Activated CD4-positive, alpha-beta T cell treated with anti-CD3 and anti-CD28 coated beads, Interleukin-10, Interleukin-2, amounts not matched to agents 100 ng/mL and 50 ng/mL, durations not matched to agents 16 hours and 8 hours (primary cell): ENCODE measurements around the gene HNRNPM.

Source experiments
- DNase-seq: peaks from one replicate; pipeline ENCODE4 v3.0.0-alpha.2; 2020

HNRNPM gene

DNA sequence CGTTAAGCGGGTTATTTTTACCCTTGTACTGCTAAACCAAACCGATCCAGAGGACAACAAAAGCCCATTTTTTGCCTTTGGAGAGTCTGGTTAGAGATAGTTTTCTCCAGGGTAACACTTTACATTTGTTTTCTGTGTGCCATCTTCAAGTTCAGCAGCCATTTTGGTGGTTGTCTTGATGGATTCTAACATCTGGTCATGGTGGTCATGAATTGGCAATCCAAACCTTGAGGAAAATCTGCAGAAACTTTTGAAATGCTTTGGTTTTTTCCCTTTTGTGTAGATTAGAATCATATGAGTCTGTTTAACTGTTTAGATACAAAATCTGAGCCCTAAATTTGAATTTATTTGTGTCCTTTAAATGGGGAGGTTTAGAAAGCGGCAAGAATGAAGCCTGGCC is 16.6 kb downstream of the HNRNPM start:
- DNase-seq = no peak

DNA sequence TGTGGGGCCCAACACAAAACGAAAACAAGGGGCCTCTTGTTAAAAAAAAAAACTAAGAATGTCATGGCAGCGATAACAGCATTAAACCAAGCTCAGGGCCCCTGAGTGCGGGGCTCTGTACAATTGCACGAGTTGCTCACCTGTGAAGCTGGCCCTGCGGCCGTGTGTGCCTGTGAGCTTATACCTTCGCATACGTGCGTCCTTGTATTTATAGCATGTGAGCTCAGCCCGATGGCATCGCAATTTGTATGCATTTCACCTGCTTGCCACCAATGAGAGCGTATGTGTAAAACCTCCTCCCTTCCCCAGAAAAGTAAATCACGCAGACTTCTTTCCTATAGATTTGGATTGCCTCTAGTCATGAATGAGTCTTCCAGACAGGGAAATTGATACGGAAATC is 17.1 kb downstream of the HNRNPM start:
- no peak for DNase-seq

DNA sequence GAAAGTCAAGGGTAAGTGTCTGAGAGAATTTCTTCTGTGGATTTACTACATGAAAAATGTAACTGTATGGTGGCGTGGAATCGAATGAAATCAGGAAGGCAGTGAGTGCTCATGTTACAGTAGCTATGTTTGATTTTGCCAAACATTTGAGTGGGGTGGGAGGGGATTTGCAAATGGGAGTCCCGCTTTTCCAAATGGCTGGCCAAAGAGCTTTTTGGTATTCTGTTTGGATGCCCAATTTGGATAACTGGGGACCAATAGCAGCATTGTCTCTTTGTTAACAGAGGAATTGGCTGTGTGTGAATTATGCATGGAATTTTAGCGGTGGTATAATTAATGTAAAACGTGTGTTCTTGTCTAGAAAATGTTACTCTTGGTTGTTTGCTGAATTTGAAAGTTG is 17.8 kb downstream of the HNRNPM start:
- no peak for DNase-seq

DNA sequence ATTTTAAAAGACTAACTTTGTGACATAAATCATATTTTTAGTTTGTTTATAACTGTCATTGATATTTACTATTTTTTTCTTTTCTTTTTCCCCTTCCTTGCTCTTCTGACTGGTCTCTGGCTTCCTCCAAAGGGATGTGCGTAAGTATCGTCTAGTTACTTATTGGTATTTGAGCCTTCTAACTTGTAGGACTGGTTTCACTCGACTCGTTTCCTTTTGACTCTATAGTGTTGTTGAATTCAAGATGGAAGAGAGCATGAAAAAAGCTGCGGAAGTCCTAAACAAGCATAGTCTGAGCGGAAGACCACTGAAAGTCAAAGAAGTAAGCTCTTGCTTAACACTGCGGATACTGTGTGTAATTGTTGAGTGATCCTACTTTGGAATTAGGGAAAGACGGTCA is 18.6 kb downstream of the HNRNPM start:
- no peak for DNase-seq

DNA sequence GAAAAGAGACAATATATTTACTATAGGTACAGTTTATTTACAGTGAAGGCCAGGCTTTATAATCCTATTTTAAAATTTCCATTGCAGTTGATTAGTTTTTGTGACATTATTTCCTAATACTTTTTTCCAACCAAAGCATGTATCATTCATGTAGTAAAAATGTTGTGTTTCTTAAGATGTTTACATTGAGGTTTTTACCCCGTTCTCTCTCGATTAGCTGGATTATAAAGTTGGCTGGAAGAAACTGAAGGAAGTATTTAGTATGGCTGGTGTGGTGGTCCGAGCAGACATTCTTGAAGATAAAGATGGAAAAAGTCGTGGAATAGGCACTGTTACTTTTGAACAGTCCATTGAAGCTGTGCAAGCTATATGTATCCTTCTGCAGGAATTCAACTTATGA is 21.2 kb downstream of the HNRNPM start:
- DNase-seq = no peak

DNA sequence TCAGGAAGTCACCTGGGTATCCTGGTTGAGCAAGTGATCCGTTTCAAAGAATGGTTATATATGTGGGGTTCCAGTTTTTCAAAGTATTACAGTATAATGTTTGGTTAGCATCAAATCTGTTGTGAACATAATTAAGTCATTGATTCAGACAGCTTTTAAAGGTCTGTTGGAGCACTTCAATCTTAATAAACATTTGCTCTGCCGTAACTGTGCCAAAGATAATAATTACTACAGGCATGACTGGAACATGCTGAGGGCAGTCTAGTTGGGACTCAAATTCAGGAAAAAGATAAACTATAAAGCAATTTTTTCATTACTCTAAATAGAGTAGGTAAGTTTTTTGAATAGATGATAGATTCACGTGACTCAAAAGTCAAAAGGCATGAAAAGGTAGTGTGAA is 23.3 kb downstream of the HNRNPM start:
- no peak for DNase-seq

DNA sequence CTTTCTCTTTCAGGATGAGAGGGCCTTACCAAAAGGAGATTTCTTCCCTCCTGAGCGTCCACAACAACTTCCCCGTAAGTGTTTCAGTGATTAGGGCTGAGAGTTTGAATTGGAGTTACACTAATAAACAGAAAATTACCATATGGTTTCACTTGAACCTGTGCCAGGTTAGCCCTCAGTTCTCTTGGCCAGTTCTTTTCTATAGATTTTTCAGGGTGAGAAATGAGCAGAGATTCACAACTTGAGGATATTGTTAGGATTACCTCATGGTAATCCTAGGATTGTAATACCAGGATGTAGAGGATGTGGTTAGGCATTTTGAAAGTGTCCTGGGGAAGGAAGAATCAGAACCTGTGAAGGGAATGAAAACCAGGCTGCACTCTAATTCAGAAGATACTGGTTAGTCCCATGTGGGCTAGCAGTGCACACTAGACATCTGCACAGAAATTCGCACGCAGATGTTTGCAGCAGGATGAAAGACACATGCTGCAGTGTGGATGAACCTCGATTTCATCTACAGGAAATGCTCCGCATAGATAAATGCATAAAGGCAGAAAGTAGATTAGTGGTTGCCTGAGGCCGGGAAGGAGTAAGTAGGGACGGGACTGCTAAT is 24.1 kb downstream of the HNRNPM start:
- DNase-seq = no peak

DNA sequence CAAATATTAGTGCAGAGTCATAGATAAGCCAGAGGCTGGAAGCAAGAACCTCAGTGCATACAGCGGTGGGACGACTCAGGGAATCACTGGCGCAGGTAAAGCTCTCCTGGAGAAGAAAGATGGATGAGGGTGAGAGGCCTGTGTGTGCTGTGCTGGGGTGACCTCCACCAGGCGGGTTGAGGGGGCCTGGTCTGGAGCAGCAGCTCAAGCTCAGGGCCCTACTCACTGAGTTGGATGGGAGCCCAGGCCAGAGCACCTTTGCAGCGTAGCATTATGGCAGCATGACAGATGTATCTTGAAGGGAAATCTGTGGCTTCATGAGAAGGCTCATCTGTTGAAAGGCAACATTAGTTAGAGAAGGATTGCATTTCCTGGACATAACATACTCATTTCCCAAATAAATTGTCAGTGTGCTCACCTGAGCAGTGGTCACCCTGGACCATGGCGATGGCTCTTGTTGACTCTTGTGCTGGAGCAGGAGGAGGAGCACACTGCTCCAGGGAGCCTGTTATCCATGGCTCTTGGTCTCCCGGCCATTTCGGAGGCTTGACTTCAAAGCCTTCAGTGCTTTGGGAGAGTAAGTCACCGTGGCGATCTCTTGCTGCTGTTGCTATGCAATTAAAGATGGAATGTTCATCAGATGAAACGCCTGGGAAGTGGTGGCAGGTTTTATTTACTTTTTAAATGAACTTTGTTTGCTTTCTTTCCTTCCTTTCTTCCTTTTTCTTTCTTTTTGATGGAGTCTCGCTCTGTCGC is 25.0 kb downstream of the HNRNPM start:
- no peak for DNase-seq

DNA sequence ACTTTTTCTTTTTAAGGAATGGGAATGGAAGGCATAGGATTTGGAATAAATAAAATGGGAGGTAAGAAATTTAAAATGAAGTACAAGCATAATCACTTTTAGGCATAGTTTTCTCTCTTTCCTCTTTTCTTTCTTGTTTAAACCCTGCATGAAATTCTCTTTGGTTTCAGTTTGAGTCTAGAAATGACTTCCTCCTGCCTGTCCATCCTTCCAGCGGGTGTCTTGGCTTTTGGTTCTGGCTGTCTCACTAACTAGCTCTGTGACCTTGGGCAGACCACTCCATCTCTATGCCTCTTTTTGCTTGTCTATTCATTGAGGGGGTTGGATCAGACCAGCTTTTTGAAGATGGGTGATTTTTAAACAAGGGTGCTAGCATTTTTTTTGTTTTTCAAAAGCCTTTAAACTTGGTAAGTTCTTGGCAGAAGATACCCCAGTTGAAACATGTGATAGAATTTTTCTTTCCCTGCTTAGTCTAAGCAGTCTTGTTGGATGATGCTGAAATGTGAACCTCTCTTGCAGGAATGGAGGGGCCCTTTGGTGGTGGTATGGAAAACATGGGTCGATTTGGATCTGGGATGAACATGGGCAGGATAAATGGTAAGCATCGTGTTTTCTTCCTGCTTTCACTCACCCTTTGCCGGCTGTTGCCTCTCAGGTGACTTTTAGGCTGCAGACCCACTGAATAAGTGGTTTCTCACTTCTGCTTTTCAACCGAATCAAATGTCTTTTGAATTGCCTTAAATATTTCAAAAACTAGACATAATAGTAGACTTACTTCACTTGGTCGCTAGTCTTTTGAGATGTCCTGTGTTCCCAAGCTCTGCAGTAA is 29.1 kb downstream of the HNRNPM start:
- peak; percentile 38 for DNase-seq

DNA sequence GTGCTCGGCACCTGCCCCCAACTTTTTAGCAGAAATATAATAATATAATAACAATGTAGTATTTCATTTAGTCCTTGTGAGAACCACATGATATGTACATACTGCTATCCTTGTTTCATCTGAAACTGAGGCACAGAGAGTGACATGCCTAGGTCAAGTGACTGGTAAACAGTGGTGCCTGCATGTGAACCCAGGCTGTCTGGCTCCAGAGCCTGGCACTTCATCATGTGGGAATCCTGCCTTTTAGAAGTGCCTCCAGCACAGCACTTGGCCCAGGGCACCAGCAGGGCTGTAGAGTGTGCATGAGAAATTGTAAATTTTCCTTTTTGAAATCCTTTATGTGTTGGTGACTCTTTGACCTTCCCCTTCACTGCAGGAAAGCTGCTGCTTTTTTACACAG is 30.2 kb downstream of the HNRNPM start:
- DNase-seq = no peak

DNA sequence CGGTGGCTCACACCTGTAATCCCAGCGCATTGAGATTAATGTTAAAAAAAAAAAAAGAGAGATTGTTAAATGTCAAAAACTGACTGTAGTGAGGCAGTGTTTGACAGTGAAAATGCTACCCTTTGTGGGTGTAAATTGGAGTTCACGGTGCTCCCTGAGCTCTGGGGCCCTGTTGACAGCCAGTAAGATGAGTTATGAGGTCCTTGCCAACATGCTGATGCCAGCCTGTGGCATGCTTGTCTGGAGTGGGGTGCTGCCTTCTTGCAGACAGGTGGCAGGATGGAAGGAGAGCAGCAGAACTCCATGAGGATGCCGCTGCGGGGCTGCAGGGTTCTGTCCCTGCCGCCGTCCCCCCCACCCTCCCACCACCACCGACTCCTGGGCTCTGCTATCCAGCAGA is 31.7 kb downstream of the HNRNPM start:
- DNase-seq = no peak

DNA sequence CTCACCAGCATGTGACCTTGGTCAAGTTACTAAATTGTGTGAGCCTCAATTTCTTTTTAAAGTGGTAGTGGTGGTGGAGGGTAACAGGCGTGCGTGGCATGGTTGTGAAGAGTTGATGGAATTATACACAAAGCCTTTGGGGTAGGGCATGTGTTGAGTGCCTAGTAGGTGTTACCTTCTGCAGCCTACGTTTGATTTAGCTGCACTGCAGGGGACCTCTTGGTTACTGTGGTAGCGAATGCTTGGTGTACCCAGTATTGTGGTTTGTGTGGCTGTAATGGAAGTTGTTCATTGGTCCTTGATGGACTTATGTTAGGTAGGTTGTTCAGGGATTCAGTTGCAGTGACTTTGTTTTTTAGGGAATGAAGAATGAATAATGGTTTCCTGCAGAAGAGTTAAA is 33.1 kb downstream of the HNRNPM start:
- DNase-seq = no peak

DNA sequence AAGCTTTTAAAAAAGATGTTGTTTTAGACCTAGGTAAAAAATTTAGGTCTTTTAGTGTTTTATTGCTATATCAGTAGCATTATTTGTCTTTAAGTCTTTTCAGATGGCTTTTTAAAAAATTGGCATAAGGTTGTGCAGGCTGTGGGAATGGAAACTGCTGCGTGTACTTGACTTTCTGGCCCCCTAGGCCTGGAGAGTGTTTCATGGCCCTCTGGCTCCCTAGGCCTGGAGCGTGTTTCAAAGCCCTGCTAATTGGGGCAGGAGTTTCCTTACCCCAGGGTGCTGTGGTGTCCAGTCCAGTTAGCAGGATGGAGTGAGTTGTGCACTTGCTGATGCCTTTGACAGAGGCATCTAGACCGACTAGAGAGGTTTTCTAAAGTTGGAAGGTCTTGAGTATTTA is 33.8 kb downstream of the HNRNPM start:
- DNase-seq = no peak

DNA sequence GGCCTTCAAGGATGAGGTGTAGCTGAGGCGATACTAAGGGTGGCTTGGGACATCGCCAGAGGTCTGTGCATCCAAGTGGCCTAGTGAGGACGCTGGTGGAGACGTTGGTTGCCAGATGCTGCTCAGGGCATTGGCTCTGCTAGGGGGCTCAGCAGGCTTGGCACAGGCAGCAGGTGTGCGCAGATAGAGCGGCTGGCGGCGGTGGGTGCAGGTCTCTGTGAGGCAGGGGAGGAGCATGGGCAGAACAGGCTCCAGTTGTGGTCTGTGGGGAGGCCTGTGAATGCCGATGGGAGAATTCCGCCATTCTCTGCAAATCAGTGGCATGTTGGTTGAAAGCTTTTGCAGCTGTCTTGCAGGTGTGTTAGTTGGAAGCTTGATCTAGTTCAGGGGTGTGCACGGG is 36.4 kb downstream of the HNRNPM start:
- DNase-seq = no peak

DNA sequence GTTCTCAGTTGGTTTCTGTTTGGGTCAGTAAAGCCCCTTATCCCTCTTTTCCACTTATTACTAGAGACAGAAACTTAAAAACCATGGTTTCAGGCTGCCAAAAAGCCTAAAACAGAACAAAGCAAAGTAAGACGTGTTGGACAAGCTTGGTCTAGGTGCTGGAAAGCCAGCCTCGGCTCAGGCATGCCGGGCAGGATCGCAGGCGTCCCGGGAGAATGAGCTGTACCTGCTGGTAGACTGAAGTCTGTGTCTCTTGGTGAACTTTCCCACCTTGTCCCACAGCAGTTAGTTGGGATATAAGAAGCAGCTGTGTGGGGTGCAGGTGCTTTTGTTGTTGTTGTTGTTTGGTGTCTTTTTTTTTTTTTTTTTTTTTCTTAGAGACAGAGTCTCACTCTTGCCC is 36.8 kb downstream of the HNRNPM start:
- DNase-seq = no peak

DNA sequence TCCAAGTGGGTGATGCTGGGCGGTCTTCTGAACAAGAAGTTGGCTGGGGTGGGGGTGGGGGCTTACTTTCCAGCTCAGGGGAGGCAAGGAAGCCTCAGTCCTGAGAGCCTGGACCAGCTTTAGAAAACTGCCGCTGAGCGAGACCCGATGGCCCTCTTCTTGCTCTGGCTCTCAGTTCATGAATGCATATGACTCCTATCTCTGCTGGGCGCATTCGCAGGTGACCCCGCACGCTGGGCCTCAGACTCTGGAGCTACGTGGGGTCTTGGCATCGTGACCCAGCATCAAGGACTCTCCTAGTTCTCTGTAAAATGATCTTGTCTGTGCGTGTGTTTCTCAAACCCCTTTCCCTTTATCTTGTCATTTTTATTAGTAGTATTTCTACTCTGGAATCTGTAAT is 37.9 kb downstream of the HNRNPM start:
- no peak for DNase-seq

DNA sequence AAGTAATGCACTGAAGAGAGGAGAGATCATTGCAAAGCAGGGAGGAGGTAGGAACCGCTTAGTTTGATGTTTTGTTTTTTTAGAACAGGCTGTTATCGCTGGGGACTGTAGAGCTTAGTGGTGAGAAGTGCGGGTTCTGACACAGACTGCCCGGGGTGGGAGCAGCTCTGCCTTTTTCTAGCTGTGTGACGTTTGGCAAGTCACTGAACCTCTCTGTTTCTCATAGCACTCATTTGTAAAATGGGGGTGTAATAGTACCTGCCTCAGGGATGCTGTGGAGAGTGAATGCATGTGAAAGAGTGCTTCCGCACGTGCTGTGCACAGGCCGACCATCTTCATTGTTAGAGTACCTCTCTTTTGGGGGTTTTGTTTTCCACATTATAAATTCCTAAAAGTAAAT is 38.4 kb downstream of the HNRNPM start:
- DNase-seq = no peak

DNA sequence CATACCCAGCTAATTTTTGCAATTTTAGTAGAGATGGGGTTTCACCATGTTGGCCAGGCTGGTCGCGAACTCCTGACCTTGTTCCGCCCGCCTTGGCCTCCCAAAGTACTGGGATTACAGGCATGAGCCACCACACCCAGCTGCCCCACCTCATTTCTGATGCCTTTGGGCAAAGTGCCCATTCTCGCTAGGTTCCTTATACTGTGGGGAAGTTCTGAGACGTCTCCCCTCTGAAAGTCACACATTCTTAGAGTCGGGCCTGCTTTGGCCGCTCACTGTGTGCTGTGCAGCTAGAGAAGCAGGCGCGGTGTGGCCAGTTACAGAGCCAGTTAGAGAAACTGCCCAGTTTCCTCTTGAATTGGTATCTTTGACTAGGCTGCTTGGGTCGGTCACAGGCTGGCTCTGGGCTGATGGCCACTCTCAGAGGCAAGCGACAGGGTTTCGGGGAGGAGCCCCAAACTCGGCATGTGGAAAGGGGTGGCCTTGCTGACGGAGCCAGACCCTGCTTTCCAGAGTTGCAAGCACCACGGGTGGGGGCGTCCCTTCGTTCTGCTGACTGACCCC is 39.6 kb downstream of the HNRNPM start:
- DNase-seq = no peak

DNA sequence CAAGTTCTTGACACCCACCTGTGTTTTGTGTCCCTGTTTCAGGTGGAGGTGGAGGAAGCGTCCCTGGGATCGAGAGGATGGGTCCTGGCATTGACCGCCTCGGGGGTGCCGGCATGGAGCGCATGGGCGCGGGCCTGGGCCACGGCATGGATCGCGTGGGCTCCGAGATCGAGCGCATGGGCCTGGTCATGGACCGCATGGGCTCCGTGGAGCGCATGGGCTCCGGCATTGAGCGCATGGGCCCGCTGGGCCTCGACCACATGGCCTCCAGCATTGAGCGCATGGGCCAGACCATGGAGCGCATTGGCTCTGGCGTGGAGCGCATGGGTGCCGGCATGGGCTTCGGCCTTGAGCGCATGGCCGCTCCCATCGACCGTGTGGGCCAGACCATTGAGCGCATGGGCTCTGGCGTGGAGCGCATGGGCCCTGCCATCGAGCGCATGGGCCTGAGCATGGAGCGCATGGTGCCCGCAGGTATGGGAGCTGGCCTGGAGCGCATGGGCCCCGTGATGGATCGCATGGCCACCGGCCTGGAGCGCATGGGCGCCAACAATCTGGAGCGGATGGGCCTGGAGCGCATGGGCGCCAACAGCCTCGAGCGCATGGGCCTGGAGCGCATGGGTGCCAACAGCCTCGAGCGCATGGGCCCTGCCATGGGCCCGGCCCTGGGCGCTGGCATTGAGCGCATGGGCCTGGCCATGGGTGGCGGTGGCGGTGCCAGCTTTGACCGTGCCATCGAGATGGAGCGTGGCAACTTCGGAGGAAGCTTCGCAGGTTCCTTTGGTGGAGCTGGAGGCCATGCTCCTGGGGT is 41.0 kb downstream of the HNRNPM start:
- no peak for DNase-seq

DNA sequence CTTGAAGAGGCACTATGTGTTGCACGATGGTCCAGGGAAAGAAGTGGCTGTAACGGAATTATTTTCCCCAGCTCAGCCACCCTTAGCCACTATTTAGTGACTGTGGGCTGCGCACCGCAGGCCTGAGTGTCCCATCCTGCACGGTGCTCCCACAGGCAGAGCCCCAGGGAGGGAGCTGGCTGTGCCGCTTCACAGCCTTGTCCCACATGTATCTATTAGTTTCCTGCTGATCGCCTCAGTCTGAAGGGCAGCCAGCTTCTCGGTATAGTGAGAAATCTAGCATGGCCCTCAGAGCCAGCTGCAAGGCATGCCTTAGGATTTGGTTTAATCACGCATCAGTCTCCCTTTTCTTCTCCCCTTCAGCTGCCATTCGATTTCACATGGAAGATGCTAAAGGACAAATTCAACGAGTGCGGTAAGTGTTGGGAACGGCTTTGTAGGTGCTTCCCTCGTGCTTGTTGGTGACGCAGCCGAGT is 41.9 kb downstream of the HNRNPM start:
- DNase-seq = no peak

DNA sequence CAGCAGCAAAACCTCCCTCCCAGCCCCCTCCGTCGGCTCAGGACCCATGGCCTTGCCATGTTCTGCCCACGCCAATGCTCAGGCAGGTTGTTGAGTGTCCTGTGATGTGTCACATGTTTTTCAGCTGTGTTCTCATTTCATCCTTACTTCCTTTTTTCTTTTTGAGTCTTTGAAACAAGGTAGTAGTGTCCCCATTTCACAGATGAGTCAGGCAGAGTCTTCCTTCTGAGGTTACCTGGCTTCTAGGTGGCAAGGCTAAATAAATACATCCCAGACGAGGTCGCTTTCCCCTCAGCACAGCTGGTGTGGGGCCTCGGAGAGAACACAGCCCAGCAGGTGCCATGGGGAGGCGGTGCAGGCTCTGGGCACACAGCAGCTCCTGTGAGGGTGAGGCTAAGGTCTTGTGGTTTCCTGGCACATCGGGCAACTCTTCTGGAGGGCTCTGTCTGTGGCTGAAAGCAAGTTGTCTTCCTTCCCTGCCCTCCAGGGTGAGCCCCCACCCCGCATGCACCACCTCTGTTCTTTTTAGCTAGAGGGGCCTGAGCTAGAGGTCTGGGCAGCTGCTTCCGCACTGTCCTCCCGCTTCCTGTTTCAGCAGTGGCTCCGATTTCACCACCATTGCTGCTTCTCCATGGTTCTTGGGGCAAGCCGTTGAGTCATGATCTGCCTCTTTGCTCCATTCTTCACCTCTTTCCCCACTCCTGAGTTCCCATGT is 42.5 kb downstream of the HNRNPM start:
- peak; percentile 70 for DNase-seq

DNA sequence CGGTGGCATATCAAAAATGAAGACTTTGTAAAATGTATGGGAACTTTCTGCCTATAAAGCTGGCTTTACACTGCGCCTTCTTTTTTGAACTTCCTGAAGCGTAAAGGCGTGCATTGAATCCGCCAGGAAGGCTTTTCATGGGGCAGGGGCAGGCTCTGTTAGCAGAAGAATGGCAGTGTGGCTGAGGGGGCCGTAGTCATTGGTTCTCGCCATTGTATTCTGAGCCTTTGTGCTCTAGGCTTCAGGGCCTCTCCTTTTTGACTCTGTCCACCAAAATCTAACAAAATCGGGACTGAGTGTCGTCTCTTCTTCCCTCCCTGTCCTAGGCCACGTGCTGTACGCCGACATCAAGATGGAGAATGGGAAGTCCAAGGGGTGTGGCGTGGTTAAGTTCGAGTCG is 43.6 kb downstream of the HNRNPM start:
- DNase-seq = no peak
